SK-N-SH treated with all-trans-retinoic acid at 6 μM for 48 hours (cell line): ENCODE data around the gene CASP2.

Experiments
- ATAC-seq: fragments of 200-7000 bp; cut with Tn5 transposase; 3 replicates; pipeline ENCODE4 v1.9.1; 2020; ENCODE audit warnings: mild to moderate bottlenecking, moderate library complexity
- ARNTL ChIP-seq: fragments of 450-650 bp; formaldehyde crosslinking; IDR thresholded peaks from 2 replicates; pipeline ENCODE4 v1.5.0; 2020; ENCODE audit warnings: low read depth, mild to moderate bottlenecking, moderate library complexity, borderline replicate concordance
- BACH2 ChIP-seq: fragments of 250-450 bp; sonication (Bioruptor Pico); IDR thresholded peaks from 2 replicates; pipeline ENCODE4 v1.9.0; 2021; ENCODE audit warnings: mild to moderate bottlenecking, borderline replicate concordance
- CREB5 ChIP-seq: fragments of 250-450 bp; sonication (Bioruptor Pico); IDR thresholded peaks from 2 replicates; pipeline ENCODE4 v1.5.1; 2020; ENCODE audit warnings: low read depth, mild to moderate bottlenecking, moderate library complexity
- CSDC2 ChIP-seq: fragments of 250-450 bp; sonication (Bioruptor Pico); IDR thresholded peaks from 2 replicates; pipeline ENCODE4 v1.5.0; 2020; ENCODE audit warnings: mild to moderate bottlenecking, moderate library complexity
- CSRNP3 ChIP-seq: fragments of 250-450 bp; sonication (Bioruptor Pico); IDR thresholded peaks from 2 replicates; pipeline ENCODE4 v1.5.1; 2021; ENCODE audit warnings: mild to moderate bottlenecking, moderate library complexity
- ESRRG ChIP-seq: fragments of 250-450 bp; sonication (Bioruptor Pico); IDR thresholded peaks from 2 replicates; pipeline ENCODE4 v1.6.1; 2021; ENCODE audit warnings: mild to moderate bottlenecking
- ISL1 ChIP-seq: fragments of 250-450 bp; sonication (Bioruptor Pico); IDR thresholded peaks from 2 replicates; pipeline ENCODE4 v2.1.2; 2022; ENCODE audit warnings: mild to moderate bottlenecking, moderate library complexity
- OSR1 ChIP-seq: fragments of 250-450 bp; sonication (Bioruptor Pico); IDR thresholded peaks from 2 replicates; pipeline ENCODE4 v1.8.0; 2022; ENCODE audit warnings: moderate library complexity, mild to moderate bottlenecking, inconsistent platforms
- POU6F1 ChIP-seq: fragments of 250-450 bp; sonication (Bioruptor Pico); IDR thresholded peaks from 2 replicates; pipeline ENCODE4 v1.8.0; 2021; ENCODE audit warnings: low read depth, mild to moderate bottlenecking, moderate library complexity, borderline replicate concordance
- PPARA ChIP-seq: fragments of 250-450 bp; sonication (Bioruptor Pico); IDR thresholded peaks from 2 replicates; pipeline ENCODE4 v1.5.0; 2020; ENCODE audit warnings: mild to moderate bottlenecking, borderline replicate concordance
- RARB ChIP-seq: fragments of 250-450 bp; sonication (Bioruptor Pico); IDR thresholded peaks from 2 replicates; pipeline ENCODE4 v1.8.0; 2021; ENCODE audit warnings: mild to moderate bottlenecking, moderate library complexity
- SNAI2 ChIP-seq: fragments of 250-450 bp; sonication (Bioruptor Pico); IDR thresholded peaks from 2 replicates; pipeline ENCODE4 v1.5.0; 2020; ENCODE audit warnings: mild to moderate bottlenecking, moderate library complexity
- TCF4 ChIP-seq: fragments of 250-450 bp; sonication (Bioruptor Pico); IDR thresholded peaks from 2 replicates; pipeline ENCODE4 v1.8.0; 2021; ENCODE audit warnings: mild to moderate bottlenecking, moderate library complexity, borderline replicate concordance
- TOX ChIP-seq: fragments of 250-450 bp; sonication (Bioruptor Pico); IDR thresholded peaks from 2 replicates; pipeline ENCODE4 v1.8.0; 2021; ENCODE audit warnings: mild to moderate bottlenecking, moderate library complexity, borderline replicate concordance
- TSHZ2 ChIP-seq: fragments of 250-450 bp; sonication (Bioruptor Pico); IDR thresholded peaks from 2 replicates; pipeline ENCODE4 v1.5.0; 2020; ENCODE audit warnings: mild to moderate bottlenecking, moderate library complexity
- ZC3H10 ChIP-seq: fragments of 250-450 bp; sonication (Bioruptor Pico); IDR thresholded peaks from 2 replicates; pipeline ENCODE4 v1.5.1; 2021; ENCODE audit warnings: mild to moderate bottlenecking, moderate library complexity
- ZFP3 ChIP-seq: fragments of 250-450 bp; sonication (Bioruptor Pico); IDR thresholded peaks from 2 replicates; pipeline ENCODE4 v1.5.0; 2020; ENCODE audit warnings: mild to moderate bottlenecking, moderate library complexity
- ZFP30 ChIP-seq: fragments of 450-650 bp; formaldehyde crosslinking; IDR thresholded peaks from 2 replicates; pipeline ENCODE4 v1.5.0; 2022; ENCODE audit warnings: mild to moderate bottlenecking, moderate library complexity
- ZNF565 ChIP-seq: fragments of 450-650 bp; formaldehyde crosslinking; conservative IDR thresholded peaks from 2 replicates; pipeline ENCODE4 v1.5.0; 2020; ENCODE audit warnings: low read depth, mild to moderate bottlenecking, moderate library complexity
- ZNF70 ChIP-seq: fragments of 450-650 bp; formaldehyde crosslinking; IDR thresholded peaks from 2 replicates; pipeline ENCODE4 v1.5.0; 2020; ENCODE audit warnings: mild to moderate bottlenecking, moderate library complexity
- ZNF8 ChIP-seq: fragments of 450-650 bp; formaldehyde crosslinking; IDR thresholded peaks from 2 replicates; pipeline ENCODE4 v1.5.0; 2020; ENCODE audit warnings: mild to moderate bottlenecking, moderate library complexity

Gene CASP2

GRCh38 chr7:143245123-143245522 lies 43.0 kb upstream of the CASP2 start:
- no peak for ATAC-seq
- no peak for TF ChIP-seq OSR1 (CRISPR knock-in tag)
- TF ChIP-seq ZNF565 (CRISPR knock-in tag), result no peak
- no peak for TF ChIP-seq TOX (CRISPR knock-in tag)
- TF ChIP-seq CREB5, result no peak
- TF ChIP-seq ZNF8 (CRISPR knock-in tag), result no peak
- TF ChIP-seq CSDC2, result no peak
- TF ChIP-seq RARB (CRISPR knock-in tag), result no peak
- no peak for TF ChIP-seq ZFP30
- no peak for TF ChIP-seq BACH2 (CRISPR knock-in tag)
- TF ChIP-seq ESRRG (CRISPR knock-in tag), result no peak
- no peak for TF ChIP-seq ZC3H10 (CRISPR knock-in tag)
- TF ChIP-seq, all 23 proteins: peak for 0

- TF ChIP-seq ESRRG (CRISPR knock-in tag), result no peak
- TF ChIP-seq POU6F1 (CRISPR knock-in tag), result no peak
- TF ChIP-seq TSHZ2 (CRISPR knock-in tag), result no peak
- no peak for TF ChIP-seq BACH2 (CRISPR knock-in tag)
- TF ChIP-seq TOX (CRISPR knock-in tag), result no peak
- TF ChIP-seq ZNF565 (CRISPR knock-in tag), result no peak
- TF ChIP-seq RARB (CRISPR knock-in tag), result no peak
- TF ChIP-seq CSDC2, result no peak
- no peak for TF ChIP-seq SNAI2
- no peak for TF ChIP-seq PPARA (CRISPR knock-in tag)
- no peak for TF ChIP-seq OSR1 (CRISPR knock-in tag)
- TF ChIP-seq ARNTL (CRISPR knock-in tag), result no peak
- TF ChIP-seq CSRNP3 (CRISPR knock-in tag), result no peak
- TF ChIP-seq ZNF70 (CRISPR knock-in tag), result no peak
- TF ChIP-seq ISL1 (CRISPR knock-in tag), result no peak
- TF ChIP-seq ZFP3 (CRISPR knock-in tag), result no peak
- TF ChIP-seq, all 23 proteins: peak for 0
- no peak for ATAC-seq
These were observed 40.8 kb upstream of the CASP2 start for GRCh38 chr7:143247372-143247771.

GRCh38 chr7:143248761-143249354 lies 39.3 kb upstream of the CASP2 start:
- ATAC-seq, result no peak
- no peak for TF ChIP-seq ZNF565 (CRISPR knock-in tag)
- TF ChIP-seq ZFP3 (CRISPR knock-in tag), result no peak
- no peak for TF ChIP-seq ESRRG (CRISPR knock-in tag)
- no peak for TF ChIP-seq CSDC2
- TF ChIP-seq TCF4 (CRISPR knock-in tag), result no peak
- no peak for TF ChIP-seq PPARA (CRISPR knock-in tag)

- TF ChIP-seq ZNF565 (CRISPR knock-in tag) (no peak), SNAI2 (no peak), OSR1 (CRISPR knock-in tag) (no peak)
- no peak for ATAC-seq
These were observed 38.0 kb upstream of the CASP2 start for GRCh38 chr7:143250199-143250598.
